Prostate gland (tissue), 2 donors: Measurements from ENCODE around the gene MTAP. TPM values are rescaled to one million over a fixed set of nuclear protein-coding genes. Genes with fewer than 3 reads are reported as not detected.

Experiments
- DNase-seq: peaks from one replicate; pipeline ENCODE4 v3.0.0-alpha.2; 2019; ENCODE audit warnings: low spot score
- H3K27ac ChIP-seq, 2 donors: fragments of 200-600 bp; sonication (generic); 2 replicates each; pipeline ENCODE4 v1.5.1; 2017 to 2019
- H3K27me3 ChIP-seq: fragments of 200-600 bp; sonication (generic); replicated peaks from 2 replicates; pipeline ENCODE4 v1.5.1; 2019; ENCODE audit not compliant: insufficient read depth
- H3K36me3 ChIP-seq, 2 donors: fragments of 200-600 bp; sonication (generic); 1 replicate in 1 of 2; 2 replicates in 1 of 2; pipeline versions ENCODE4 v1.5.1 to v1.8.1; 2017 to 2019
- H3K4me1 ChIP-seq: fragments of 200-600 bp; sonication (generic); replicated peaks from 2 replicates; pipeline ENCODE4 v1.5.1; 2019
- H3K4me3 ChIP-seq, 2 donors: fragments of 200-600 bp; sonication (generic); 2 replicates each; pipeline ENCODE4 v1.5.1; 2017 to 2019
- H3K9me3 ChIP-seq: fragments of 200-600 bp; sonication (generic); 2 replicates; pipeline ENCODE4 v1.5.1; 2017
- CTCF ChIP-seq, 4 experiments: fragments of 200-600 bp in 2 of 4; fragments of 450-650 bp in 2 of 4; sonication (generic) in 2 of 4; IDR thresholded peaks; 1 replicate in 3 of 4; 2 replicates in 1 of 4; pipeline ENCODE4 v1.5.1; 2016 to 2019; ENCODE audit warnings: antibody characterized with exemption in 4 of 4, mild to moderate bottlenecking in 2 of 4, moderate library complexity in 2 of 4
- POLR2A ChIP-seq: fragments of 450-650 bp; IDR thresholded peaks from one replicate; pipeline ENCODE4 v1.6.1; 2016; ENCODE audit warnings: antibody characterized with exemption, mild to moderate bottlenecking
- POLR2AphosphoS5 ChIP-seq: sonication (generic); formaldehyde crosslinking; IDR thresholded peaks from one replicate; pipeline ENCODE4 v1.6.1; 2017; ENCODE audit warnings: antibody characterized with exemption
- WGBS: methylation state at CpG from one replicate; pipeline ENCODE4 v1.1.5; 2018; 5-methylcytosine and 5-hydroxymethylcytosine counted together
- intact Hi-C: fragments of 100-400 bp; cut with DNase I; formaldehyde crosslinking; loops from one replicate; pipeline ENCODE4 v1.14.2; 2022
- total RNA-seq, 2 donors: library from RNA; depleted of rRNA; stranded (reverse); fragments of >200 nt; gene quantifications; one replicate each; pipeline ENCODE4 v1.1.0, GENCODE V29; 2016

Gene MTAP
- total RNA-seq, 2 donors from 2014 or later, result 13.3 to 33.5 TPM

- Histone ChIP-seq H3K9me3 (no peaks in the 10 kb centered on the region), H3K36me3 (no peaks in the 10 kb centered on the region), H3K27me3 (peaks cover 58% of the 10 kb centered on the region), H3K4me3 (no peak overlapping the region), H3K4me1 (no peaks in the 10 kb centered on the region), H3K27ac (no peak overlapping the region)
- no peak for TF ChIP-seq POLR2AphosphoS5
- no peak for TF ChIP-seq POLR2A
- no peak for TF ChIP-seq CTCF (IDR thresholded peaks at IDR 0.05)
- WGBS, result 12% methylated on average over 19 of the region's 19 CpGs
- intact Hi-C loops, result no loop called here
- DNase-seq, result no peak
These were observed 164.7 kb downstream of the MTAP start for GRCh38 chr9:21967169-21967568.

- no peaks in the 10 kb centered on the region for H3K4me1 ChIP-seq
- WGBS, result 34% methylated on average over 10 of the region's 10 CpGs
- TF ChIP-seq CTCF (IDR thresholded peaks at IDR 0.05), result no peak
- no peak for TF ChIP-seq POLR2A
- no peak for TF ChIP-seq POLR2AphosphoS5
- H3K36me3 ChIP-seq, result no peaks in the 10 kb centered on the region
- intact Hi-C loops, result no loop called here
- DNase-seq, result no peak
- no peaks in the 10 kb centered on the region for H3K9me3 ChIP-seq
- no peak overlapping the region for H3K27ac ChIP-seq
- H3K27me3 ChIP-seq, result peaks cover 64% of the 10 kb centered on the region
- no peak overlapping the region for H3K4me3 ChIP-seq
These were observed 165.3 kb downstream of the MTAP start for GRCh38 chr9:21967702-21968101.

- no peak for TF ChIP-seq CTCF (IDR thresholded peaks at IDR 0.05)
- DNase-seq, result no peak
These were observed 166.0 kb downstream of the MTAP start for GRCh38 chr9:21968331-21969010.

GRCh38 chr9:21969011-21969940, 166.8 kb downstream of the MTAP start:
- H3K9me3 ChIP-seq, result no peaks in the 10 kb centered on the region
- H3K4me1 ChIP-seq, result no peaks in the 10 kb centered on the region
- H3K36me3 ChIP-seq, result no peaks in the 10 kb centered on the region
- intact Hi-C loops, result no loop called here
- H3K4me3 ChIP-seq, result no peak overlapping the region
- H3K27ac ChIP-seq, result no peak overlapping the region
- peaks cover 75% of the 10 kb centered on the region for H3K27me3 ChIP-seq
- WGBS, result 11% methylated on average over 28 of the region's 28 CpGs
- DNase-seq, result no peak
- TF ChIP-seq POLR2AphosphoS5 (no peak), POLR2A (no peak), CTCF (IDR thresholded peaks at IDR 0.05) (no peak)

More at GRCh38 chr9:21968331-21969010, 166.0 kb downstream of the MTAP start:
- intact Hi-C loops, result no loop called here
- H3K4me1 ChIP-seq, result no peaks in the 10 kb centered on the region
- H3K4me3 ChIP-seq, result no peak overlapping the region
- no peak overlapping the region for H3K27ac ChIP-seq
- 7% methylated on average over 33 of the region's 41 CpGs for WGBS
- peaks cover 70% of the 10 kb centered on the region for H3K27me3 ChIP-seq
- H3K9me3 ChIP-seq, result no peaks in the 10 kb centered on the region
- no peaks in the 10 kb centered on the region for H3K36me3 ChIP-seq
